Measurements from ENCODE around the gene MED16. TPM values are rescaled to one million over a fixed set of nuclear protein-coding genes. Genes with fewer than 3 reads are reported as not detected.

Gene MED16
- total and polyA plus RNA-seq, 2 donors (not counting 1 experiment from before 2014, with no cell fraction given), result 19.3 to 35.0 TPM

DNA sequence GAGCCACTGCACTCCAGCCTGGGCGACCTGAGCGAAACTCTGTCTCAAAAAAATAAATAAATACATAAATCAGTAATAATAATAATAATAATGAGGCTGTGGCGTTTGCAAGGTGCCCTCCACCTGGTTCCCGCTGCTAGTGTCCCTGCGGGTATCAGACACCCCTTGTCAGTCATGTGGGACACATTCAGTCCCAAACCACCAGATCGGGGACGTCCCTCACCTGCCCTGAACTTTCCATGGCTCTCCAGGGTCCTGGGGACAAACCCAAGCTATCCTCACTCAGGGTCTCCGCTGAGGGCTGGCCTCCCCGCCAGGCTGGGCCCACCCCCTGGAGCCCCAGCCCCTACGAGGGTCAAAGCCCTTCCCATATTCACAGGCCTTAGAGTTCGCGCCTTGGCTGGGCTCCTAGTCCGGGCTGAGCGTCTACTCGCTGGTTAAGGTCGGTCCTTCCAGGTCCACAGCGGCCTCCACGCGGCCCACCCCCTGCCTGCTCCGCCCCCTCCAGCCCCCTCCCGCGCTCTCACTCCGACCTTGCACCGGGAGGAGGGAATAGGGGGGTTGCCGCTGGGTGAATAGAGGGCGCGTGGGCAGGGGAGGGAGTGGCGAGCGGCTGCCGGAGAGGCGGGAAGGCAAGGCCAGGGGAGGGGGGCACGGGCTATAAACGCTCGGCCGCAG, 23.8 kb upstream of the MED16 start:
- Histone ChIP-seq H3K4me1 (ENCODE audit: control insufficient read depth, extremely low read depth, insufficient read depth, low read length) (peaks cover 3% of the 10 kb centered on the region), H3K4me3 (replicated peaks in 1 of 4; ENCODE audit: control extremely low read depth in 1 of 4, insufficient read depth in 1 of 4, low read depth in 3 of 4, low read length in 4 of 4) (no peak overlapping the region), H4K20me1 (ENCODE audit: control insufficient read depth, extremely low read depth, insufficient read depth, low read length) (no peaks in the 10 kb centered on the region), H3K9ac (ENCODE audit: insufficient read depth, low read length) (no peak overlapping the region), H2AFZ (ENCODE audit: low read length) (no peak overlapping the region), H3K36me3 (ENCODE audit: control insufficient read depth, insufficient read depth, low read length) (no peaks in the 10 kb centered on the region), H3K79me2 (ENCODE audit: control insufficient read depth, insufficient read depth, low read length) (peaks cover 1% of the 10 kb centered on the region), H3K27me3 (ENCODE audit: control insufficient read depth, insufficient read depth, low read length) (peaks cover 29% of the 10 kb centered on the region), H3K27ac (ENCODE audit: insufficient read depth, low read length) (no peak overlapping the region), H3K4me2 (ENCODE audit: extremely low read depth, insufficient read depth, low read length) (no peak overlapping the region), H3K9me3 (ENCODE audit: control insufficient read depth, insufficient read depth, low read depth, low read length) (no peaks in the 10 kb centered on the region)
- no peak for DNase-seq (ENCODE audit: low read depth in 2 of 2)
- no peak for TF ChIP-seq EZH2 (IDR thresholded peaks at IDR 0.05; ENCODE audit: low read length, missing control alignments)
- TF ChIP-seq, protein P1, sequence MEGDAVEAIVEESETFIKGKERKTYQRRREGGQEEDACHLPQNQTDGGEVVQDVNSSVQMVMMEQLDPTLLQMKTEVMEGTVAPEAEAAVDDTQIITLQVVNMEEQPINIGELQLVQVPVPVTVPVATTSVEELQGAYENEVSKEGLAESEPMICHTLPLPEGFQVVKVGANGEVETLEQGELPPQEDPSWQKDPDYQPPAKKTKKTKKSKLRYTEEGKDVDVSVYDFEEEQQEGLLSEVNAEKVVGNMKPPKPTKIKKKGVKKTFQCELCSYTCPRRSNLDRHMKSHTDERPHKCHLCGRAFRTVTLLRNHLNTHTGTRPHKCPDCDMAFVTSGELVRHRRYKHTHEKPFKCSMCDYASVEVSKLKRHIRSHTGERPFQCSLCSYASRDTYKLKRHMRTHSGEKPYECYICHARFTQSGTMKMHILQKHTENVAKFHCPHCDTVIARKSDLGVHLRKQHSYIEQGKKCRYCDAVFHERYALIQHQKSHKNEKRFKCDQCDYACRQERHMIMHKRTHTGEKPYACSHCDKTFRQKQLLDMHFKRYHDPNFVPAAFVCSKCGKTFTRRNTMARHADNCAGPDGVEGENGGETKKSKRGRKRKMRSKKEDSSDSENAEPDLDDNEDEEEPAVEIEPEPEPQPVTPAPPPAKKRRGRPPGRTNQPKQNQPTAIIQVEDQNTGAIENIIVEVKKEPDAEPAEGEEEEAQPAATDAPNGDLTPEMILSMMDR (conservative IDR thresholded peaks at IDR 0.05 in 1 of 2, IDR thresholded peaks at IDR 0.05 in 1 of 2; ENCODE audit: low read depth in 1 of 2, low read length in 2 of 2), result no peak

DNA sequence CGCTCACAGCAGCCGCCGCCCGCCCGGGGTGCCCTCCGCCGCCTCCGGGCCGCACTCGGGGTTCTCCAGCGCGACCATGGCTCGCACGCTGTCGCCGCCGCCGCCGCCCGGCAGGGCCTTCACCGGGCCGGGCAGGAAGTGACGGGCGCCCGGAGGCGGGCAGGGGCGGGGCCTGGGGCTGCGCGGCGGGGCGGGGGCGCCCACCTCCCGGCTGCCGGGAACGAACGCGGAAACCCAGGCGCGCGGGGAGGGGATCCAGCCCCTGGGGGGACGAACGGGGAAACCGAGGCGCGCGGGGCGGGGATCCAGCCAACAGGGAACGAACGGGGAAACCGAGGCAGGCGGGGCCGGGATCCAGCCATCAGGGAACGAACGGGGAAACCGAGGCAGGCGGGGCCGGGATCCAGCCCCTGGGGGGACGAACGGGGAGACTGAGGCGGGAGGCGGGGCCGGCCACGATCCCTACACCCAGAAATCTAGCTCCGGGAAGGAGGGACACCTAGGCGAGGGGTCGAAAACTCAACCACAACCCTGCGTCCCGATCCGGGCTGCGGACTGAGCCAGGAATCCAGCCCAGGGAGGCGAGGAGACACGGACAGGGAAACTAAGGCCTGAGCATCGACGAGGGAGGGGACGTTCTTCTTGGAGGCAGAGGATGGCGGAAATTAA, 20.2 kb upstream of the MED16 start, which contains the start of gene R3HDM4:
R3HDM4 (minus strand) TSS at position 140 of the 669 bp plus-strand sequence; CDS start at position 78, 62 bp downstream.
- peaks cover 6% of the 10 kb centered on the region for H3K4me1 ChIP-seq (ENCODE audit: control insufficient read depth, extremely low read depth, insufficient read depth, low read length)
- H3K27me3 ChIP-seq (ENCODE audit: control insufficient read depth, insufficient read depth, low read length), result peaks cover 11% of the 10 kb centered on the region
- no peaks in the 10 kb centered on the region for H3K9me3 ChIP-seq (ENCODE audit: control insufficient read depth, insufficient read depth, low read depth, low read length)
- no peaks in the 10 kb centered on the region for H4K20me1 ChIP-seq (ENCODE audit: control insufficient read depth, extremely low read depth, insufficient read depth, low read length)
- peak within 1 kb of the TSS; percentile 81 for H3K4me2 ChIP-seq (ENCODE audit: extremely low read depth, insufficient read depth, low read length)
- peak within 1 kb of the TSS; percentile 78 for H3K9ac ChIP-seq (ENCODE audit: insufficient read depth, low read length)
- H3K36me3 ChIP-seq (ENCODE audit: control insufficient read depth, insufficient read depth, low read length), result no peaks in the 10 kb centered on the region
- no peak for TF ChIP-seq EZH2 (IDR thresholded peaks at IDR 0.05; ENCODE audit: low read length, missing control alignments)
- TF ChIP-seq, protein P1 (conservative IDR thresholded peaks at IDR 0.05 in 1 of 2, IDR thresholded peaks at IDR 0.05 in 1 of 2; ENCODE audit: low read depth in 1 of 2, low read length in 2 of 2), result no peak
- peak; percentile 44 to 56 for DNase-seq (ENCODE audit: low read depth in 2 of 2)
- peak within 1 kb of the TSS; percentile 60 for H2AFZ ChIP-seq (ENCODE audit: low read length)
- peak within 1 kb of the TSS; percentile 86 for H3K27ac ChIP-seq (ENCODE audit: insufficient read depth, low read length)
- H3K4me3 ChIP-seq (replicated peaks in 1 of 4; ENCODE audit: control extremely low read depth in 1 of 4, insufficient read depth in 1 of 4, low read depth in 3 of 4, low read length in 4 of 4), result peak within 1 kb of the TSS; percentile 54 to 84 (median 71)
- H3K79me2 ChIP-seq (ENCODE audit: control insufficient read depth, insufficient read depth, low read length), result peaks cover 10% of the 10 kb centered on the region
